Measurements from ENCODE around the gene AXIN1.

Gene AXIN1

DNA sequence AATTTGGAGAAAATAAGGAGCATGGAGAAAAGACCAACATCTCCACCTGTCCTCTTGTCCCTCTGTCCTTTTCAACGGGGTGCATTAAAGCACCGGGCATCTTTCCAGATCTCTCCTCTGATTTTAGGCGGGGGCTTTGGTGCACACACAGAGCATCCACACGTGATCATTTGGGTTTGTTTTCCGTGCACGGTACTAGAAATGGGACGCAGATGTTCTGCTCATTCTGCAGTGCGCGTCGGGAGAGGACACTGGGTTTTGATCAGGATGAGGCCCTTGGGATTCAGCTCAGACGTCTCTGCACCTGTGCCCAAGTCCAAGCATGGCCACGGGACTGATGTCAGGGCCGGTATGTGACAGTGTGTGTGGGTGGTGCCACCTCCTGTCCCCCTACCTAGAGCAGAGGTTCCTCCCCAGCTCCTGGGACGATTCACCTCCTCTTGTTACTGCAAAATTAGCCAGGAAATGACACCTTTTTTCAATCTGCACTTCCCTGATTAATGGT is 37.7 kb downstream of the AXIN1 start:
- DNase-seq (ENCODE audit: low read depth in 2 of 2) = no peak

DNA sequence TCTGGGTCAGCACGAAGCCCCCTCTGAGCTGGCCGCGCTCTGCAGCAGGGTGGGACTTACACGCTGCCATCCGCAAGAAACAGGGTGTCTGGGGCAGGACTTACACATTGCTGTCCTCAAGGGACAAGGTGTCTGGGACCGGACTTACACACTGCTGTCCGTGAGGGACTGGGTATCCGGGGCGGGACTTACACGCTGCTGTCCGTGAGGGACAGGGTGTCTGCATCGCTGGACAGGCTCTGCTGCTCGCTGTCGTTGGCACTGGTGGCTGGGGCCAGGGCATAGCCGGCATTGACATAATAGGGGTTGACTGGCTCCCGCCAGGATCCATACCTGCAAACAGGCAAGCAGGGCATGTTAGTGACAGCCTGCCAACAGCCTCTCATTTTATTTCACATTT is 38.2 kb downstream of the AXIN1 start:
- H3K4me3 ChIP-seq (replicated peaks in 1 of 2; ENCODE audit: low read depth in 2 of 2, low read length in 2 of 2) = no peak overlapping the region
- no peak for DNase-seq (ENCODE audit: low read depth in 2 of 2)
- TF ChIP-seq, protein P1, sequence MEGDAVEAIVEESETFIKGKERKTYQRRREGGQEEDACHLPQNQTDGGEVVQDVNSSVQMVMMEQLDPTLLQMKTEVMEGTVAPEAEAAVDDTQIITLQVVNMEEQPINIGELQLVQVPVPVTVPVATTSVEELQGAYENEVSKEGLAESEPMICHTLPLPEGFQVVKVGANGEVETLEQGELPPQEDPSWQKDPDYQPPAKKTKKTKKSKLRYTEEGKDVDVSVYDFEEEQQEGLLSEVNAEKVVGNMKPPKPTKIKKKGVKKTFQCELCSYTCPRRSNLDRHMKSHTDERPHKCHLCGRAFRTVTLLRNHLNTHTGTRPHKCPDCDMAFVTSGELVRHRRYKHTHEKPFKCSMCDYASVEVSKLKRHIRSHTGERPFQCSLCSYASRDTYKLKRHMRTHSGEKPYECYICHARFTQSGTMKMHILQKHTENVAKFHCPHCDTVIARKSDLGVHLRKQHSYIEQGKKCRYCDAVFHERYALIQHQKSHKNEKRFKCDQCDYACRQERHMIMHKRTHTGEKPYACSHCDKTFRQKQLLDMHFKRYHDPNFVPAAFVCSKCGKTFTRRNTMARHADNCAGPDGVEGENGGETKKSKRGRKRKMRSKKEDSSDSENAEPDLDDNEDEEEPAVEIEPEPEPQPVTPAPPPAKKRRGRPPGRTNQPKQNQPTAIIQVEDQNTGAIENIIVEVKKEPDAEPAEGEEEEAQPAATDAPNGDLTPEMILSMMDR (IDR thresholded peaks at IDR 0.05; ENCODE audit: low read depth, low read length) = no peak

More for the DNA sequence above, 37.7 kb downstream of the AXIN1 start:
- H3K4me3 ChIP-seq (replicated peaks in 1 of 2; ENCODE audit: low read depth in 2 of 2, low read length in 2 of 2) = no peak overlapping the region
- TF ChIP-seq, protein P1 (IDR thresholded peaks at IDR 0.05; ENCODE audit: low read depth, low read length) = no peak

DNA sequence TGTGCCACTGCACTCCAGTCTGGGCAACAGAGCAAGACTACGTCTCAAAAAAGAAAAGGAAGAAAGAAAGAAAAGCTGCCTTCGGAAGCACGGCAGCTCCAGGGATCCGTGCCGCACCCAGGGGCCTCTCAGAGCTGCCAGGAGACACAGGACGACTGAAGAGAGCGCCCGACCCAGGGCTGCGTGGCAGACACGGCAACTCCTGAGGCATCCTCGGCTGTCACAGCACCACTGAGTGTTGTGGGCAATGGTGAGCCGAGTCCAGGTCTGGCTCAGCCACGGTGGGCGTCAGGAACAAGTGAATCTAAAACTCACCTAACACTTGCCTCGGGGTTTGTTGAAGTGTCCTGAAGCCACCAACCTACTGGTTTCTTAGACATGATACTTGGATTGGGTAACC is 40.8 kb downstream of the AXIN1 start:
- no peak overlapping the region for H3K4me3 ChIP-seq (replicated peaks in 1 of 2; ENCODE audit: low read depth in 2 of 2, low read length in 2 of 2)
- TF ChIP-seq, protein P1 (IDR thresholded peaks at IDR 0.05; ENCODE audit: low read depth, low read length) = no peak
- no peak for DNase-seq (ENCODE audit: low read depth in 2 of 2)

DNA sequence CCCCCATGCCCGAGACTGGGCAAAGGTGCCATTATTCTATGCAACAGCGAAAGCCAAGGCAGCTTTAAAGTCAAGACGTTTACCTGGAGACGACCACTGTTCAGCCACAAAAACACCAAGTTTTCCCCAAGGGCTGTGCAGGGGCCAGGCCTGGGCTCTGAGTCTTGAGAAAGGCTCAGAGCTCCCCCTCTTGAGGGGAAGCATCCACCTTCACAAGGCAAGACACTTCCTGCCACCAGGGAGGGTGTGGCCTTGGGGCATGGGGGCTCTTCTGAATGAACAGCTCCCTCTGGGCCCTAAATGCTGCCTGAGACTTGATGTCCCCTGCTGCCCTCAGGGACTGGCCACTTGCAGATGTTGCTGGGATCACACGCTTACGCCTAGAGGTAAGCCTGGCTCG is 43.0 kb downstream of the AXIN1 start:
- DNase-seq (ENCODE audit: low read depth in 2 of 2) = no peak
- TF ChIP-seq, protein P1 (IDR thresholded peaks at IDR 0.05; ENCODE audit: low read depth, low read length) = no peak
- no peak overlapping the region for H3K4me3 ChIP-seq (replicated peaks in 1 of 2; ENCODE audit: low read depth in 2 of 2, low read length in 2 of 2)

DNA sequence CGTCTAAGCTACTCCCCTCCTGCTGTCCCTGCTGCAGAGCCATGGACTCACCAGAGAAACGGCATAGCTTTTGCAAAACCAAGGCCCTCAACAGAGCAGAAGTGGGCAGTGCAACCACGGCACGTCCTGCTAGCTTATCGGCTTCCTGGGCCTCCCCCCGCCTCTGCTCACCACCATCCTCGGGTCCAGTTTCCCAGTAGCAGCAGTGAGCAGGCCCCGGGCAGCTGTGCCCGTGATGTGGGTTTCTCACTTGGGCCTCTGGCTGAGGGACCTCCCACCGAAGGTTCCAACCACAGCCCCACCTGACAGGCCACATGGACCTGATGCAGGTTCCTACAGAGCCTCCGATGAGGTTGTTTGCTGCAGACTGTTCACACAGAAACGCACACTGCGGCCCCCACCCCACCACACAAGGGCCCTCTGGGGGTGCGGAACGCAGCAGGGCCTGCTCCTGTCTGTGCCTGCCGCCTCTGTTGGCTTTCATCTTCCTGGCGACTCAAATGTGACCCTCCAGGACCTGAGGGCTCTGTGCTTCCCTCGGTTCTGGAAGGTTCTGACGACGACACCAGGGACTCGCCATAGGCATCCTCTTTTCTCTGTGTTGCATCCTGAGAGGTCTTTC is 44.7 kb downstream of the AXIN1 start:
- DNase-seq (ENCODE audit: low read depth in 2 of 2) = no peak
- H3K4me3 ChIP-seq (replicated peaks in 1 of 2; ENCODE audit: low read depth in 2 of 2, low read length in 2 of 2) = no peak overlapping the region
- TF ChIP-seq, protein P1 (IDR thresholded peaks at IDR 0.05; ENCODE audit: low read depth, low read length) = no peak

DNA sequence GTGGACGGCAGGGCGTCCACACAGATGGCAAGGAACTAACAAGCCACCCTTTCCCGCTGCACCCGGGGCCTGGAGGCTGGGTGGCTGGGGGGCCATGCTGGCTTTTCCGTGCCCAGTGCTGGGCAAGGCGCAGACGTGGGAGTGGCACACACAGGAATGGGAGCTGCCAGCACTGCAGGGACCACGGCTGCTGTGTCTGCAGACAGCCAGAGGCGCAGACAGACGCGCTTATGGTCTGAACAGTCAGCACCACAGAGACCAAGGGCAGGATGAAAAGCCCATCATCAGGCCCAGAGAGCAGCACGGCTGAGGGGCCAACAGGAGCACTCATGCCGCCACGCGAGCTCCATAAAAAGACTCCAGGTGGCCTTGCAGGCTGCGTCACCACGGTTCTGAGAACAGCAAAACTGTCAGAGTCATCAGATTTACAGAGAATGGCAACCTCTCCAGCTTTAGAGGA is 45.6 kb downstream of the AXIN1 start:
- no peak for DNase-seq (ENCODE audit: low read depth in 2 of 2)
- TF ChIP-seq, protein P1 (IDR thresholded peaks at IDR 0.05; ENCODE audit: low read depth, low read length) = no peak
- H3K4me3 ChIP-seq (replicated peaks in 1 of 2; ENCODE audit: low read depth in 2 of 2, low read length in 2 of 2) = no peak overlapping the region
